ENCODE results near the gene EXD3. TPM values are rescaled to one million over a fixed set of nuclear protein-coding genes. Genes with fewer than 3 reads are reported as not detected.

EXD3 gene
- total and polyA plus RNA-seq, 9 donors, result 7.4 to 19.0 (median 11.6) TPM

GRCh38 chr9:137436761-137437600 is 14.0 kb upstream of the EXD3 start:
- Histone ChIP-seq H3K27me3 (ENCODE audit: control insufficient read depth, insufficient read depth, low read length) (no peaks in the 10 kb centered on the region), H3K27ac (ENCODE audit: low read length) (no peak overlapping the region), H3K4me3 (ENCODE audit: low read length) (no peak overlapping the region), H3K9me3 (replicated peaks; ENCODE audit: control insufficient read depth, low read depth, low read length) (no peaks in the 10 kb centered on the region), H3K4me1 (ENCODE audit: control insufficient read depth, insufficient read depth, low read length) (no peaks in the 10 kb centered on the region), H3K36me3 (ENCODE audit: control insufficient read depth, insufficient read depth, low read length) (no peaks in the 10 kb centered on the region)
- WGBS (ENCODE audit: insufficient coverage), result 81% methylated on average over 23 of the region's 24 CpGs
- no peak for DNase-seq

- Histone ChIP-seq H3K4me1 (ENCODE audit: control insufficient read depth, insufficient read depth, low read length) (no peaks in the 10 kb centered on the region), H3K36me3 (ENCODE audit: control insufficient read depth, insufficient read depth, low read length) (no peaks in the 10 kb centered on the region), H3K4me3 (ENCODE audit: low read length) (no peak overlapping the region), H3K9me3 (replicated peaks; ENCODE audit: control insufficient read depth, low read depth, low read length) (no peaks in the 10 kb centered on the region), H3K27me3 (ENCODE audit: control insufficient read depth, insufficient read depth, low read length) (no peaks in the 10 kb centered on the region), H3K27ac (ENCODE audit: low read length) (no peak overlapping the region)
- DNase-seq, result no peak
- WGBS (ENCODE audit: insufficient coverage), result 77% methylated on average over 42 of the region's 42 CpGs
These were observed 13.2 kb upstream of the EXD3 start for GRCh38 chr9:137435980-137436760.

- WGBS (ENCODE audit: insufficient coverage), result 76% methylated on average over 19 of the region's 20 CpGs
- H3K27me3 ChIP-seq (ENCODE audit: control insufficient read depth, insufficient read depth, low read length), result no peaks in the 10 kb centered on the region
- no peak for DNase-seq
These were observed 12.5 kb upstream of the EXD3 start for GRCh38 chr9:137435381-137435891.

GRCh38 chr9:137434498-137435380 is 11.8 kb upstream of the EXD3 start:
- Histone ChIP-seq H3K27ac (ENCODE audit: low read length) (no peak overlapping the region), H3K27me3 (ENCODE audit: control insufficient read depth, insufficient read depth, low read length) (no peaks in the 10 kb centered on the region), H3K4me1 (ENCODE audit: control insufficient read depth, insufficient read depth, low read length) (peaks cover 10% of the 10 kb centered on the region), H3K4me3 (ENCODE audit: low read length) (no peak overlapping the region), H3K9me3 (replicated peaks; ENCODE audit: control insufficient read depth, low read depth, low read length) (no peaks in the 10 kb centered on the region), H3K36me3 (ENCODE audit: control insufficient read depth, insufficient read depth, low read length) (no peaks in the 10 kb centered on the region)
- WGBS (ENCODE audit: insufficient coverage), result 84% methylated on average over 39 of the region's 43 CpGs
- DNase-seq, result no peak

More at GRCh38 chr9:137435381-137435891, 12.5 kb upstream of the EXD3 start:
- no peaks in the 10 kb centered on the region for H3K9me3 ChIP-seq (replicated peaks; ENCODE audit: control insufficient read depth, low read depth, low read length)
- H3K36me3 ChIP-seq (ENCODE audit: control insufficient read depth, insufficient read depth, low read length), result no peaks in the 10 kb centered on the region
- peaks cover 3% of the 10 kb centered on the region for H3K4me1 ChIP-seq (ENCODE audit: control insufficient read depth, insufficient read depth, low read length)
- no peak overlapping the region for H3K27ac ChIP-seq (ENCODE audit: low read length)
- no peak overlapping the region for H3K4me3 ChIP-seq (ENCODE audit: low read length)

GRCh38 chr9:137433916-137434431 is 11.0 kb upstream of the EXD3 start:
- Histone ChIP-seq H3K9me3 (replicated peaks; ENCODE audit: control insufficient read depth, low read depth, low read length) (no peaks in the 10 kb centered on the region), H3K4me1 (ENCODE audit: control insufficient read depth, insufficient read depth, low read length) (peaks cover 10% of the 10 kb centered on the region), H3K4me3 (ENCODE audit: low read length) (no peak overlapping the region), H3K27ac (ENCODE audit: low read length) (no peak overlapping the region), H3K36me3 (ENCODE audit: control insufficient read depth, insufficient read depth, low read length) (no peaks in the 10 kb centered on the region), H3K27me3 (ENCODE audit: control insufficient read depth, insufficient read depth, low read length) (no peaks in the 10 kb centered on the region)
- WGBS (ENCODE audit: insufficient coverage), result 85% methylated on average over 19 of the region's 26 CpGs
- DNase-seq, result no peak

GRCh38 chr9:137433349-137433915 is 10.5 kb upstream of the EXD3 start:
- DNase-seq, result no peak
- H3K27ac ChIP-seq (ENCODE audit: low read length), result no peak overlapping the region
- peaks cover 10% of the 10 kb centered on the region for H3K4me1 ChIP-seq (ENCODE audit: control insufficient read depth, insufficient read depth, low read length)
- H3K9me3 ChIP-seq (replicated peaks; ENCODE audit: control insufficient read depth, low read depth, low read length), result no peaks in the 10 kb centered on the region
- WGBS (ENCODE audit: insufficient coverage), result 77% methylated on average over 14 of the region's 19 CpGs
- no peaks in the 10 kb centered on the region for H3K36me3 ChIP-seq (ENCODE audit: control insufficient read depth, insufficient read depth, low read length)
- H3K4me3 ChIP-seq (ENCODE audit: low read length), result no peak overlapping the region
- no peaks in the 10 kb centered on the region for H3K27me3 ChIP-seq (ENCODE audit: control insufficient read depth, insufficient read depth, low read length)

GRCh38 chr9:137432687-137433348 is 9.9 kb upstream of the EXD3 start:
- H3K9me3 ChIP-seq (replicated peaks; ENCODE audit: control insufficient read depth, low read depth, low read length), result no peaks in the 10 kb centered on the region
- DNase-seq, result no peak
- H3K36me3 ChIP-seq (ENCODE audit: control insufficient read depth, insufficient read depth, low read length), result no peaks in the 10 kb centered on the region
- 83% methylated on average over 12 of the region's 20 CpGs for WGBS (ENCODE audit: insufficient coverage)
- no peaks in the 10 kb centered on the region for H3K27me3 ChIP-seq (ENCODE audit: control insufficient read depth, insufficient read depth, low read length)
- H3K4me3 ChIP-seq (ENCODE audit: low read length), result no peak overlapping the region
- H3K27ac ChIP-seq (ENCODE audit: low read length), result no peak overlapping the region
- H3K4me1 ChIP-seq (ENCODE audit: control insufficient read depth, insufficient read depth, low read length), result peaks cover 10% of the 10 kb centered on the region

- Histone ChIP-seq H3K9me3 (replicated peaks; ENCODE audit: control insufficient read depth, low read depth, low read length) (no peaks in the 10 kb centered on the region), H3K36me3 (ENCODE audit: control insufficient read depth, insufficient read depth, low read length) (no peaks in the 10 kb centered on the region), H3K27me3 (ENCODE audit: control insufficient read depth, insufficient read depth, low read length) (no peaks in the 10 kb centered on the region), H3K4me3 (ENCODE audit: low read length) (no peak overlapping the region), H3K27ac (ENCODE audit: low read length) (no peak overlapping the region), H3K4me1 (ENCODE audit: control insufficient read depth, insufficient read depth, low read length) (peaks cover 10% of the 10 kb centered on the region)
- DNase-seq, result no peak
- WGBS (ENCODE audit: insufficient coverage), result 74% methylated on average over 16 of the region's 21 CpGs
These were observed 8.5 kb upstream of the EXD3 start for GRCh38 chr9:137431416-137431931.
